Measurements from ENCODE around the gene ELF2. TPM values are rescaled to one million over a fixed set of nuclear protein-coding genes. Genes with fewer than 3 reads are reported as not detected.
"Not testable (repeated sequence)": the region's sequence is repeated elsewhere in the genome, so short reads cannot be mapped to it uniquely, and the experiment has no call there.

The ELF2 gene
- total RNA-seq, 1 donor from 2014 or later, result 141 TPM

GRCh38 chr4:139025841-139026240 is 151.2 kb downstream of the ELF2 start:
- FAIRE-seq (no peak), DNase-seq (ENCODE audit: low spot score in 2 of 2) (no peak)

- DNase-seq (ENCODE audit: low spot score in 2 of 2) (no peak), FAIRE-seq (no peak)
Measured at GRCh38 chr4:139024686-139025085, 152.3 kb downstream of the ELF2 start.

- no peak for FAIRE-seq
- DNase-seq (ENCODE audit: low spot score in 2 of 2), result no peak
Measured at GRCh38 chr4:139022835-139023234, 154.2 kb downstream of the ELF2 start.

- FAIRE-seq; DNase-seq (ENCODE audit: low spot score in 2 of 2): not testable (repeated sequence)
Measured at GRCh38 chr4:139021071-139021470, 155.9 kb downstream of the ELF2 start.

GRCh38 chr4:139020384-139020783 is 156.6 kb downstream of the ELF2 start:
- no peak for FAIRE-seq
- no peak for DNase-seq (ENCODE audit: low spot score in 2 of 2)

- DNase-seq (ENCODE audit: low spot score in 2 of 2) (no peak), FAIRE-seq (no peak)
Measured at GRCh38 chr4:139018971-139019758, 157.9 kb downstream of the ELF2 start.

GRCh38 chr4:139018501-139018900 is 158.5 kb downstream of the ELF2 start:
- DNase-seq (ENCODE audit: low spot score in 2 of 2) (no peak), FAIRE-seq (no peak)

GRCh38 chr4:139017861-139018260 is 159.2 kb downstream of the ELF2 start:
- FAIRE-seq (no peak), DNase-seq (ENCODE audit: low spot score in 2 of 2) (no peak)

- peak in 1 of 2 donors; percentile 35 for DNase-seq (ENCODE audit: low spot score in 2 of 2)
- no peak for FAIRE-seq
Measured at GRCh38 chr4:139015948-139016471, 161.0 kb downstream of the ELF2 start.

- peak; percentile 85 to 88 for DNase-seq (ENCODE audit: low spot score in 2 of 2)
- FAIRE-seq, result no peak
Measured at GRCh38 chr4:139015269-139015947, 161.6 kb downstream of the ELF2 start, which contains the start of gene NOCT. Gene NOCT (plus strand): TSS chr4:139015781. CDS start chr4:139015982, 201 bp downstream.

GRCh38 chr4:139014371-139015268 is 162.4 kb downstream of the ELF2 start:
- FAIRE-seq (no peak), DNase-seq (ENCODE audit: low spot score in 2 of 2) (peak; percentile 30 to 57)

GRCh38 chr4:139011225-139011950 is 165.6 kb downstream of the ELF2 start:
- no peak for FAIRE-seq
- DNase-seq (ENCODE audit: low spot score in 2 of 2), result no peak

GRCh38 chr4:139009702-139010101 is 167.3 kb downstream of the ELF2 start:
- FAIRE-seq, result no peak
- no peak for DNase-seq (ENCODE audit: low spot score in 2 of 2)

- not testable (repeated sequence) for FAIRE-seq; DNase-seq (ENCODE audit: low spot score in 2 of 2)
Measured at GRCh38 chr4:139008278-139008677, 168.7 kb downstream of the ELF2 start.

GRCh38 chr4:139007640-139008039 is 169.4 kb downstream of the ELF2 start:
- DNase-seq (ENCODE audit: low spot score in 2 of 2) (no peak), FAIRE-seq (no peak)

Small RNA genes lying within 50 kb of the gene (small RNA-seq; reads per million reads assigned to genes)
- gene RF00017, result not detected
- not detected for gene RF00019
- gene RN7SL382P, result not detected
- not detected for gene RNU6-531P

Other genes starting within 250 kb of the ELF2 start
- gene NOCT, start 161.4 kb downstream of the ELF2 start, total RNA-seq, result 33.8 TPM
- gene MGARP, start 103.0 kb upstream of the ELF2 start, total RNA-seq, result 0.82 TPM
- gene NAA15, start 124.3 kb upstream of the ELF2 start, total RNA-seq, result 41.6 TPM
- gene NDUFC1, start 125.3 kb upstream of the ELF2 start, total RNA-seq, result 32.2 TPM

Measured in frontal cortex (tissue), 4 donors.